ENCODE results near the gene SPEF2. TPM values are rescaled to one million over a fixed set of nuclear protein-coding genes. Genes with fewer than 3 reads are reported as not detected.

The SPEF2 gene
- total RNA-seq, 4 donors from 2014 or later: 1.7 to 10.0 (median 2.2) TPM

GRCh38 chr5:35815089-35815936 lies 197.7 kb downstream of the SPEF2 start:
- no peaks in the 10 kb centered on the region for H3K36me3 ChIP-seq
- TF ChIP-seq CTCF (IDR thresholded peaks at IDR 0.05) (no peak), POLR2A (IDR thresholded peaks at IDR 0.05) (no peak), EP300 (IDR thresholded peaks at IDR 0.05) (no peak), POLR2AphosphoS5 (IDR thresholded peaks at IDR 0.05) (no peak)
- no peaks in the 10 kb centered on the region for H3K27me3 ChIP-seq
- no peaks in the 10 kb centered on the region for H3K9me3 ChIP-seq
- no peak overlapping the region for H3K4me3 ChIP-seq
- no peak for DNase-seq (ENCODE audit: low spot score in 2 of 2)
- WGBS: 84% methylated on average over 10 of the region's 10 CpGs
- no peak overlapping the region for H3K27ac ChIP-seq
- no peaks in the 10 kb centered on the region for H3K4me1 ChIP-seq

- Histone ChIP-seq H3K9me3 (no peaks in the 10 kb centered on the region), H3K36me3 (no peaks in the 10 kb centered on the region), H3K4me1 (no peaks in the 10 kb centered on the region), H3K27ac (no peak overlapping the region), H3K4me3 (no peak overlapping the region), H3K27me3 (no peaks in the 10 kb centered on the region)
- 47% methylated on average over 4 of the region's 4 CpGs for WGBS
- DNase-seq (ENCODE audit: low spot score in 2 of 2): no peak
- no peak for TF ChIP-seq POLR2AphosphoS5 (IDR thresholded peaks at IDR 0.05)
- no peak for TF ChIP-seq EP300 (IDR thresholded peaks at IDR 0.05)
- no peak for TF ChIP-seq POLR2A (IDR thresholded peaks at IDR 0.05)
- TF ChIP-seq CTCF (IDR thresholded peaks at IDR 0.05): no peak
These were observed 199.3 kb downstream of the SPEF2 start for GRCh38 chr5:35816881-35817521.

- Histone ChIP-seq H3K4me3 (no peak overlapping the region), H3K9me3 (no peaks in the 10 kb centered on the region), H3K27me3 (no peaks in the 10 kb centered on the region), H3K27ac (no peak overlapping the region), H3K36me3 (no peaks in the 10 kb centered on the region), H3K4me1 (no peaks in the 10 kb centered on the region)
- 94% methylated on average over 2 of the region's 2 CpGs for WGBS
- TF ChIP-seq POLR2A (IDR thresholded peaks at IDR 0.05) (no peak), EP300 (IDR thresholded peaks at IDR 0.05) (no peak), CTCF (IDR thresholded peaks at IDR 0.05) (no peak), POLR2AphosphoS5 (IDR thresholded peaks at IDR 0.05) (no peak)
- DNase-seq (ENCODE audit: low spot score in 2 of 2): no peak
These were observed 201.4 kb downstream of the SPEF2 start for GRCh38 chr5:35819026-35819425.

DNA sequence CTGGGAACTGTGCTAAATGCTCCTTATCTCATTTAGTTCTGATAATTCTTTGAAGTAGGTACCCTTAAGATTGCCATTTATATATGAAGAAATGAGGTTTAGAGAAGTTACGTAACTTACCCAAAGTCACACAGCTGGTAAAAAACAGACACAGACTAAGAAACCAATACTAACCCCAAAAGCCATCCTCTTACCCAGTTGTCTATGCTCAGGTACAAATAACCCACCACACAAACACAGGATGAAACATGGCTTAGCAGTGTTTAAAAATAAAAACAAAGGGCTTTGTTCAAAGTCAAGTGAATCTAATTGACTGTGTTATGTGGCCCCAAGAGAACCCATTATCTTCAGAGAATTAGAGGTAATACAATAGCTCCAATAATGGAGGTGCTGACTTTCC lies 202.0 kb downstream of the SPEF2 start:
- TF ChIP-seq POLR2AphosphoS5 (IDR thresholded peaks at IDR 0.05) (no peak), EP300 (IDR thresholded peaks at IDR 0.05) (no peak), POLR2A (IDR thresholded peaks at IDR 0.05) (no peak)
- no peaks in the 10 kb centered on the region for H3K27me3 ChIP-seq
- H3K9me3 ChIP-seq: no peaks in the 10 kb centered on the region
- no peak overlapping the region for H3K4me3 ChIP-seq
- no peak for DNase-seq (ENCODE audit: low spot score in 2 of 2)
- WGBS: 94% methylated on average over 1 of the region's 1 CpG
- H3K27ac ChIP-seq: no peak overlapping the region
- no peaks in the 10 kb centered on the region for H3K36me3 ChIP-seq
- H3K4me1 ChIP-seq: no peaks in the 10 kb centered on the region

GRCh38 chr5:35820735-35821134 lies 203.1 kb downstream of the SPEF2 start:
- TF ChIP-seq EP300 (IDR thresholded peaks at IDR 0.05): no peak
- TF ChIP-seq POLR2A (IDR thresholded peaks at IDR 0.05): no peak
- TF ChIP-seq POLR2AphosphoS5 (IDR thresholded peaks at IDR 0.05): no peak
- no peak for TF ChIP-seq CTCF (IDR thresholded peaks at IDR 0.05)
- Histone ChIP-seq H3K36me3 (no peaks in the 10 kb centered on the region), H3K4me3 (no peak overlapping the region), H3K4me1 (no peaks in the 10 kb centered on the region), H3K27ac (no peak overlapping the region), H3K9me3 (no peaks in the 10 kb centered on the region), H3K27me3 (no peaks in the 10 kb centered on the region)
- WGBS: 77% methylated on average over 4 of the region's 4 CpGs
- DNase-seq (ENCODE audit: low spot score in 2 of 2): no peak

Data from suprapubic skin (tissue), 4 donors.